ENCODE measurements around the gene KIRREL3. TPM values are rescaled to one million over a fixed set of nuclear protein-coding genes. Genes with fewer than 3 reads are reported as not detected.

Gene KIRREL3
- polyA plus RNA-seq, 1 donor (not counting 4 experiments of a cell fraction or from before 2014, with no cell fraction given): 0.04 TPM

GRCh38 chr11:126772267-126772666 lies 228.3 kb downstream of the KIRREL3 start:
- H2AFZ ChIP-seq (ENCODE audit: control insufficient read depth, low read length): no peak overlapping the region
- no peaks in the 10 kb centered on the region for H4K20me1 ChIP-seq (ENCODE audit: control insufficient read depth, extremely low read depth, insufficient read depth, low read length)
- no peak overlapping the region for H3K9ac ChIP-seq (ENCODE audit: control insufficient read depth, extremely low read depth, insufficient read depth, low read length)
- no peaks in the 10 kb centered on the region for H3K27me3 ChIP-seq (ENCODE audit: control insufficient read depth, extremely low read depth, insufficient read depth, low read length)
- no peaks in the 10 kb centered on the region for H3K36me3 ChIP-seq (ENCODE audit: control insufficient read depth in 2 of 2, extremely low read depth in 1 of 2, insufficient read depth in 2 of 2, low read length in 2 of 2)
- no peaks in the 10 kb centered on the region for H3K4me1 ChIP-seq (ENCODE audit: control insufficient read depth, extremely low read depth, insufficient read depth, low read length)
- H3K4me3 ChIP-seq (ENCODE audit: control insufficient read depth in 2 of 3, extremely low read depth in 1 of 3, insufficient read depth in 2 of 3, low read depth in 1 of 3, low read length in 3 of 3): no peak overlapping the region
- FAIRE-seq: no peak
- no peaks in the 10 kb centered on the region for H3K79me2 ChIP-seq (ENCODE audit: control insufficient read depth, insufficient read depth, low read length)
- H3K9me1 ChIP-seq (ENCODE audit: control insufficient read depth, extremely low read depth, insufficient read depth, low read length): no peaks in the 10 kb centered on the region
- H3K4me2 ChIP-seq (ENCODE audit: control insufficient read depth, extremely low read depth, insufficient read depth, low read depth, low read length): no peak overlapping the region
- H3K9me3 ChIP-seq (ENCODE audit: control insufficient read depth, low read depth, low read length): no peaks in the 10 kb centered on the region
- no peak for TF ChIP-seq EZH2 (IDR thresholded peaks at IDR 0.05; ENCODE audit: low read length)
- no peak for TF ChIP-seq CTCF (optimal IDR thresholded peaks at IDR 0.05 in 1 of 3, IDR thresholded peaks at IDR 0.05 in 1 of 3, conservative IDR thresholded peaks at IDR 0.05 in 1 of 3; ENCODE audit: extremely low read depth in 1 of 3, insufficient read depth in 2 of 3, low read length in 3 of 3)
- no peak overlapping the region for H3K27ac ChIP-seq (ENCODE audit: control insufficient read depth, insufficient read depth, low read length)
- dilution Hi-C loops (cut with MboI; ENCODE audit: extremely low pct_ligation_motif_present, low sequenced_read_pairs): no loop called here
- DNase-seq (ENCODE audit: low read depth, low spot score): no peak

- Histone ChIP-seq H3K9me3 (ENCODE audit: control insufficient read depth, low read depth, low read length) (no peaks in the 10 kb centered on the region), H3K27me3 (ENCODE audit: control insufficient read depth, extremely low read depth, insufficient read depth, low read length) (no peaks in the 10 kb centered on the region), H2AFZ (ENCODE audit: control insufficient read depth, low read length) (no peak overlapping the region), H3K27ac (ENCODE audit: control insufficient read depth, insufficient read depth, low read length) (no peak overlapping the region), H3K9ac (ENCODE audit: control insufficient read depth, extremely low read depth, insufficient read depth, low read length) (no peak overlapping the region), H3K36me3 (ENCODE audit: control insufficient read depth in 2 of 2, extremely low read depth in 1 of 2, insufficient read depth in 2 of 2, low read length in 2 of 2) (no peaks in the 10 kb centered on the region), H3K4me2 (ENCODE audit: control insufficient read depth, extremely low read depth, insufficient read depth, low read depth, low read length) (no peak overlapping the region), H3K4me1 (ENCODE audit: control insufficient read depth, extremely low read depth, insufficient read depth, low read length) (no peaks in the 10 kb centered on the region), H3K9me1 (ENCODE audit: control insufficient read depth, extremely low read depth, insufficient read depth, low read length) (no peaks in the 10 kb centered on the region), H3K4me3 (ENCODE audit: control insufficient read depth in 2 of 3, extremely low read depth in 1 of 3, insufficient read depth in 2 of 3, low read depth in 1 of 3, low read length in 3 of 3) (no peak overlapping the region), H3K79me2 (ENCODE audit: control insufficient read depth, insufficient read depth, low read length) (no peaks in the 10 kb centered on the region), H4K20me1 (ENCODE audit: control insufficient read depth, extremely low read depth, insufficient read depth, low read length) (no peaks in the 10 kb centered on the region)
- TF ChIP-seq EZH2 (IDR thresholded peaks at IDR 0.05; ENCODE audit: low read length): no peak
- TF ChIP-seq CTCF (optimal IDR thresholded peaks at IDR 0.05 in 1 of 3, IDR thresholded peaks at IDR 0.05 in 1 of 3, conservative IDR thresholded peaks at IDR 0.05 in 1 of 3; ENCODE audit: extremely low read depth in 1 of 3, insufficient read depth in 2 of 3, low read length in 3 of 3): no peak
- dilution Hi-C loops (cut with MboI; ENCODE audit: extremely low pct_ligation_motif_present, low sequenced_read_pairs): no loop called here
- DNase-seq (ENCODE audit: low read depth, low spot score): no peak
- no peak for FAIRE-seq
Measured at GRCh38 chr11:126768702-126769101, 231.9 kb downstream of the KIRREL3 start.
